Measurements from ENCODE around the gene MYBBP1A.

- TF ChIP-seq POLR2A (IDR thresholded peaks at IDR 0.05) (no peak), CTCF (IDR thresholded peaks at IDR 0.05) (no peak), EP300 (IDR thresholded peaks at IDR 0.05; ENCODE audit: low read depth) (no peak), POLR2AphosphoS5 (IDR thresholded peaks at IDR 0.05) (no peak)
Observed at GRCh38 chr17:4531988-4532736, 23.0 kb downstream of the MYBBP1A start.
